H9 (cell line): ENCODE results near the gene SCCPDH. TPM values are rescaled to one million over a fixed set of nuclear protein-coding genes. Genes with fewer than 3 reads are reported as not detected.

ENCODE experiments used
- DNase-seq: peaks from one replicate; pipeline ENCODE4 v3.0.0-alpha.2; 2017
- H2AFZ ChIP-seq: one replicate; pipeline ENCODE4 v1.6.1; 2013; ENCODE audit warnings: mild to moderate bottlenecking, low read length, control low read depth, moderate library complexity
- H2AK5ac ChIP-seq: 2 replicates; pipeline ENCODE4 v1.6.1; 2013; ENCODE audit warnings: low read length, control low read depth, mixed read lengths; ENCODE audit not compliant: insufficient read length
- H2BK120ac ChIP-seq: one replicate; pipeline ENCODE4 v1.6.1; 2013; ENCODE audit warnings: low read depth, mild to moderate bottlenecking, low read length, control low read depth, inconsistent platforms; ENCODE audit not compliant: poor library complexity, severe bottlenecking
- H2BK12ac ChIP-seq: 2 replicates; pipeline ENCODE4 v1.6.1; 2013; ENCODE audit warnings: low read length, control low read depth, mixed read lengths, low read depth; ENCODE audit not compliant: insufficient read length
- H2BK15ac ChIP-seq: 2 replicates; pipeline ENCODE4 v1.6.1; 2013; ENCODE audit warnings: low read depth, low read length, control low read depth
- H2BK20ac ChIP-seq: one replicate; pipeline ENCODE4 v1.6.1; 2013; ENCODE audit warnings: low read depth, mild to moderate bottlenecking, low read length, control low read depth, inconsistent platforms; ENCODE audit not compliant: poor library complexity, severe bottlenecking
- H2BK5ac ChIP-seq: 2 replicates; pipeline ENCODE4 v1.6.1; 2013; ENCODE audit warnings: low read length, control low read depth, mixed read lengths; ENCODE audit not compliant: insufficient read length
- H3K14ac ChIP-seq: 2 replicates; pipeline ENCODE4 v1.6.1; 2013; ENCODE audit warnings: low read length, control low read depth; ENCODE audit not compliant: insufficient read depth
- H3K18ac ChIP-seq: 2 replicates; pipeline ENCODE4 v1.6.1; 2013; ENCODE audit warnings: low read depth, mild to moderate bottlenecking, mixed read lengths, low read length, control low read depth; ENCODE audit not compliant: insufficient read length
- H3K23ac ChIP-seq: 2 replicates; pipeline ENCODE4 v1.6.1; 2013; ENCODE audit warnings: low read length, control low read depth, mixed read lengths, low read depth; ENCODE audit not compliant: insufficient read length
- H3K23me2 ChIP-seq: 2 replicates; pipeline ENCODE4 v1.6.1; 2013; ENCODE audit warnings: low read depth, mild to moderate bottlenecking, mixed read lengths, low read length, control low read depth; ENCODE audit not compliant: insufficient read length, poor library complexity, severe bottlenecking
- H3K27ac ChIP-seq: 2 replicates; pipeline ENCODE4 v1.5.1; 2013; ENCODE audit warnings: low read length, control low read depth, mixed read lengths, low read depth; ENCODE audit not compliant: insufficient read length
- H3K27me3 ChIP-seq: 2 replicates; pipeline ENCODE4 v1.6.1; 2013; ENCODE audit warnings: low read length, control low read depth, inconsistent platforms; ENCODE audit not compliant: insufficient read depth
- H3K4ac ChIP-seq: 2 replicates; pipeline ENCODE4 v1.6.1; 2013; ENCODE audit warnings: low read depth, mild to moderate bottlenecking, control low read depth, inconsistent platforms, low read length, moderate library complexity
- H3K4me1 ChIP-seq: 2 replicates; pipeline ENCODE4 v1.6.1; 2013; ENCODE audit warnings: low read length, control low read depth, inconsistent platforms; ENCODE audit not compliant: insufficient read depth
- H3K4me2 ChIP-seq: 2 replicates; pipeline ENCODE4 v1.6.1; 2013; ENCODE audit warnings: low read length, control low read depth, mixed read lengths; ENCODE audit not compliant: insufficient read length, insufficient read depth
- H3K56ac ChIP-seq: 2 replicates; pipeline ENCODE4 v1.6.1; 2013; ENCODE audit warnings: low read depth, mild to moderate bottlenecking, mixed read lengths, low read length, control low read depth; ENCODE audit not compliant: insufficient read length
- H3K79me1 ChIP-seq: 2 replicates; pipeline ENCODE4 v1.6.1; 2013; ENCODE audit warnings: low read depth, mild to moderate bottlenecking, moderate library complexity, low read length, control low read depth, inconsistent platforms; ENCODE audit not compliant: insufficient read depth, poor library complexity, severe bottlenecking
- H3K79me2 ChIP-seq: 2 replicates; pipeline ENCODE4 v1.6.1; 2013; ENCODE audit warnings: low read length, control low read depth, inconsistent platforms; ENCODE audit not compliant: insufficient read depth
- H3K9ac ChIP-seq: 2 replicates; pipeline ENCODE4 v1.6.1; 2013; ENCODE audit warnings: low read length, control low read depth, mixed read lengths; ENCODE audit not compliant: insufficient read length; ENCODE audit errors: extremely low read depth
- H3K9me3 ChIP-seq: one replicate; pipeline ENCODE4 v1.6.1; 2013; ENCODE audit warnings: low read depth, low read length, inconsistent platforms; ENCODE audit not compliant: control insufficient read depth
- H3T11ph ChIP-seq: one replicate; pipeline ENCODE4 v1.6.1; 2013; ENCODE audit warnings: mild to moderate bottlenecking, low read length, control low read depth, inconsistent platforms
- H4K20me1 ChIP-seq: one replicate; pipeline ENCODE4 v1.6.1; 2013; ENCODE audit not compliant: control insufficient read depth, insufficient read length, insufficient read depth
- H4K5ac ChIP-seq: 2 replicates; pipeline ENCODE4 v1.6.1; 2013; ENCODE audit warnings: low read depth, mild to moderate bottlenecking, mixed read lengths, low read length, control low read depth; ENCODE audit not compliant: insufficient read length
- H4K8ac ChIP-seq: replicated peaks from 2 replicates; pipeline ENCODE4 v1.6.1; 2013; ENCODE audit warnings: low read length, control low read depth, mixed read lengths, low read depth; ENCODE audit not compliant: insufficient read length
- H4K91ac ChIP-seq: 2 replicates; pipeline ENCODE4 v1.6.1; 2013; ENCODE audit warnings: low read depth, mild to moderate bottlenecking, moderate library complexity, mixed read lengths, low read length, control low read depth; ENCODE audit not compliant: insufficient read length
- H3K27ac Mint-ChIP-seq, 3 experiments: 2 replicates in 2 of 3; 3 replicates in 1 of 3; pipeline ENCODE4 v1.8.0; 2020 to 2021; ENCODE audit warnings: mixed read lengths in 3 of 3, mild to moderate bottlenecking in 1 of 3, moderate library complexity in 1 of 3
- H3K27me3 Mint-ChIP-seq: 2 replicates; pipeline ENCODE4 v1.8.0; 2021; ENCODE audit warnings: low read depth, mild to moderate bottlenecking, moderate library complexity, mixed read lengths
- H3K36me3 Mint-ChIP-seq, 3 experiments: 2 replicates in 2 of 3; 3 replicates in 1 of 3; pipeline ENCODE4 v1.8.0; 2020 to 2021; ENCODE audit warnings: low read depth in 3 of 3, mixed read lengths in 3 of 3; ENCODE audit not compliant: insufficient read depth in 1 of 3
- H3K4me1 Mint-ChIP-seq, 2 experiments: 2 replicates each; pipeline ENCODE4 v1.8.0; 2020; ENCODE audit warnings: mixed read lengths in 2 of 2
- H3K4me3 Mint-ChIP-seq, 2 experiments: 2 replicates in 1 of 2; 3 replicates in 1 of 2; pipeline ENCODE4 v1.8.0; 2020 to 2021; ENCODE audit warnings: mild to moderate bottlenecking in 2 of 2, mixed read lengths in 2 of 2, moderate library complexity in 1 of 2
- H3K9me3 Mint-ChIP-seq, 2 experiments: 2 replicates in 1 of 2; 3 replicates in 1 of 2; pipeline ENCODE4 v1.8.0; 2020; ENCODE audit warnings: mild to moderate bottlenecking in 2 of 2, mixed read lengths in 2 of 2, moderate library complexity in 1 of 2
- CTCF ChIP-seq: fragments of 200-600 bp; sonication (generic); conservative IDR thresholded peaks from 3 replicates; pipeline ENCODE4 v1.8.0; 2021; ENCODE audit warnings: antibody characterized with exemption, mild to moderate bottlenecking
- WGBS: extraction: QIAGEN DNeasy Blood & Tissue Kit; methylation state at CpG from one replicate; pipeline ENCODE4 v1.1.7; 2013; ENCODE audit warnings: missing lambda C conversion rate, low lambda C conversion rate, mixed read lengths; ENCODE audit not compliant: insufficient read length; ENCODE audit errors: extremely low coverage; 5-methylcytosine and 5-hydroxymethylcytosine counted together
- total RNA-seq: library from RNA; stranded (reverse); gene quantifications from 2 replicates; pipeline ENCODE4 v1.2.1, GENCODE V29; 2021

Gene SCCPDH
- total RNA-seq, 1 experiment from 2014 or later, result 20.7 TPM

DNA sequence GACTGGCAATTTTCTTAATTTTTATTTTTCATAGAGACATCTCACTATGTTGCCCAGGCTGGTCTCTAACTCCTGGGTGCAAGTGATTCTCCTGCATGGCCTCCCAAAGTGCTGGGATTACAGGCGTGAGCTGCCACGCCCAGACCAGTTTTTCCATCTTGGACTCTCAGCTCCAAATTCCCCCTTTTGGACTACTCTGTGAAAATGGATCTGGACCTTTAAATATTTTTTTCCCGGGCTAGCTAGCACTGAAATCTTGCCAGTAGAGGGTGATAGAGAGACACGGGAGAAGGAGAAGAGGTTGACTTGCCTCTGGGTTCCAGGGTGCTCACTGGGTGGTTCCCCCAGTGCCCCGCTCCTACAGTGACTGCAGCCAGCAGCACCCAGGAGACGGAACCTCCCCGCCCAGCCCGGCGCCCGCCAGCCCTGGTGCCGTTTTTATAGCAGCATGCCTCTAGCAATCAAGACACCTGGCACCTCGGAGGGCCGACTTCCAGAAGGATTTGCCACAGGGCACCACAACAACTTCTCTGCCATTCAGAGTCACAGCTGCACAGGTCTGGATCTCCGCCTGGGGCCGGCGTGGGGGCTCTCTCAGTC is 34.7 kb upstream of the SCCPDH start:
- Histone ChIP-seq H2BK15ac (no peak overlapping the region), H3K4me2 (no peak overlapping the region), H3K56ac (no peak overlapping the region), H2BK20ac (no peak overlapping the region), H3K79me2 (no peaks in the 10 kb centered on the region), H3K23me2 (no peaks in the 10 kb centered on the region), H3K4me1 (no peaks in the 10 kb centered on the region), H3K27ac (no peak overlapping the region), H2AFZ (no peak overlapping the region), H4K8ac (no peak overlapping the region), H2BK12ac (no peak overlapping the region), H3K79me1 (no peaks in the 10 kb centered on the region), H2BK5ac (no peak overlapping the region), H2AK5ac (no peak overlapping the region), H3K14ac (no peak overlapping the region), H3K9ac (no peak overlapping the region), H4K20me1 (no peaks in the 10 kb centered on the region), H3K23ac (no peak overlapping the region), H4K5ac (no peak overlapping the region), H3K9me3 (no peaks in the 10 kb centered on the region), H2BK120ac (no peak overlapping the region), H4K91ac (no peak overlapping the region), H3T11ph (no peak overlapping the region), H3K27me3 (no peaks in the 10 kb centered on the region), H3K18ac (no peak overlapping the region), H3K4ac (no peak overlapping the region)
- peaks cover 3 to 7% (median 6%) of the 10 kb centered on the region in 3 experiments; a peak in 6 of 7 replicates for H3K36me3 Mint-ChIP-seq
- H3K9me3 Mint-ChIP-seq, result peaks cover 21 to 24% of the 10 kb centered on the region in 2 experiments
- WGBS, result no CpG with 5 or more reads among the region's 16 CpGs
- H3K4me3 Mint-ChIP-seq, result no peak overlapping the region
- peaks cover 2% of the 10 kb centered on the region; the same call in 1 of the 2 replicates for H3K27me3 Mint-ChIP-seq
- TF ChIP-seq CTCF, result peak; percentile 89
- no peak overlapping the region for H3K27ac Mint-ChIP-seq
- 0 out of 4 replicates have a peak, but pooled peaks cover 2 to 4% of the 10 kb centered on the region in 2 experiments for H3K4me1 Mint-ChIP-seq
- peak; percentile 72 for DNase-seq
